ENCODE measurements around the gene SRRM1.
A peak's percentile ranks its signal among the peaks of the same experiment; 100 is the strongest.
"Not testable (repeated sequence)": the region's sequence is repeated elsewhere in the genome, so short reads cannot be mapped to it uniquely, and the experiment has no call there.

Gene SRRM1

GRCh38 chr1:24648919-24649318 lies 5.8 kb downstream of the SRRM1 start:
- DNase-seq (ENCODE audit: low read depth), result no peak

DNA sequence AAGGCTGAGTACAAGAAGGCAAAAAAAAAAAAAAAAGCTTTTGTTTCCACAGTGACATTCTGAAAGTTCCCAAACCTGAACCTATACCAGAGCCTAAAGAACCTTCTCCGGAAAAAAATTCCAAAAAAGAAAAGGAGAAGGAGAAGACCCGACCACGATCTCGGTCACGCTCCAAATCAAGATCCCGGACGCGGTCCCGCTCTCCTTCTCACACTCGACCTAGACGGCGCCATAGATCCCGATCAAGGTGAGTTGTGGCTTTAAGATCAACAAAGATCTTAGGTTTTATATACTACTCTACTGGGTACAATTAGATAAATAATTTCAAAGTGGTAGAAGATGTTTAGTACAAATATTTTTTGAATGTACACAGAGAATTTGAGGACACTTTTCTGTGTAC lies 9.3 kb downstream of the SRRM1 start:
- no peak for DNase-seq (ENCODE audit: low read depth)

DNA sequence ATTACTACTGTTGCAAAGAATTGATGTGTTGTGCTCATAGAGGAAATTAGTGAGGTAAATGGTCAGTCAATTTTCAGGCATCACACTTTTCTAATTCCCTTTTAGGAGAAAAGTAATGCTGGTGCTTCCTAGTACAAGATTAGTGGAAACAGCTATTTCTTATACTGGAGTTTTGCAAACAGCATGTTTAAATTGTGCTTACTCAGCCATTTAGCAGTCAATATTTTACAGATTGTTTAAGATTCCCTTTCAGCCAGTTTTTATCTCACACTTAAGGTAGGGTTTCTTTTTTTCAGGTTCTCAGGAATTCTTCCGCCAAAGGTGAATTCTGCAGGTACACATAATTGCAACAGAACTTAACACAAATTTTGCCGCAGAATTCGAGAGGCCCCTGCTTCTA lies 10.9 kb downstream of the SRRM1 start:
- no peak for DNase-seq (ENCODE audit: low read depth)

DNA sequence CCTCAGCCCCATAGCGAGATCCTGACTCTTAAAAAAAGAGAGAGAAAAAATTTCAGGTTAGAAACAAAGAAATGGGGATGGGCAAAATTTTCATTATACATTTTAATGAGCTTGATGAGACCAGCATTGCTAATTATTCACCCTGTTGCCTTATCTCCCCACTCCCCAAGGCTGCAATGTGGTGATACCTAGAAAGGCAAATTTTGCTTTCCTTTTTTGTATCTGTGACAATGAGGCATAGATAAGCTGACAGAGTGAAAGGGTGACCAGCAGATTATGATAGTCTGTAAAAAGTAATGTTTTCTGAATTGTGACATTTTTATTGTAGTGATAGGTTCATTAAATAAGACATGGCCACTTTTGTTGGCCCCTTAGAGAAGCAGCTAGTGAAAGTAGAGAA lies 12.9 kb downstream of the SRRM1 start:
- DNase-seq (ENCODE audit: low read depth), result no peak

- no peak for DNase-seq (ENCODE audit: low read depth)
These were observed 14.7 kb downstream of the SRRM1 start for GRCh38 chr1:24657781-24658180.

DNA sequence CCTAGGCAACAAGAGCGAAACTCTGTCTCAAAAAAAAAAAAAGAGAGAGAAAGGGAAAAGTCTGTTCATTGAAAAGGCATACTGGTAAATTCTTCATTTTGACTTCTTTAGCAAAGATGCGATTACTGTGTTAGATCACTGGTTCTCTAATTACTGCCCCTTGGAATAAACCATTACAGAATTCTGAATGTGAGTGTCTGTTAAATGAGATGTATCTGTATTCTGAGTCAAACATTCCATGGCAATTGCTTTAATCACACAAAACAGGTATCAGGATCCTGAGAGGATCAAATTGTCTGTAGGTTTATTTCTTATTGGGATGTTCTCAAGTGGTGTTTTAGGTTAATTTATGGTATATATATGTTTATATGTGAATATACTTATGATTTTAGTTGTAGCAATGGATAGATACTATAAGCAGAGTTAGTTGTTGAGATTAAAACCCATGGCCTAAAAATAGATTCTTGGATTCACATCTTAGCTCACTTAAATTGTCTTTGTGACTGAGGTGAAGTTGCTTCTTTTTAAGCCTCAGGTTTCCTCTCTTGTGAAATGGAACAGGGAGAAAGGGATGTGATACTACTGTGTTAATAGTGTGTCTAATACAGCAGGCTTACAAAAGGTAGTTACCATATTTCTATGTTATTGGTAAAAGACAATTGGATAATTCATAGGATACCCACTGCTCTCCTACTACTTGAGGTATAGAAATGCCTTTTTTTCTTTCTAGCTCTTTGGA lies 16.2 kb downstream of the SRRM1 start:
- DNase-seq (ENCODE audit: low read depth), result no peak

DNA sequence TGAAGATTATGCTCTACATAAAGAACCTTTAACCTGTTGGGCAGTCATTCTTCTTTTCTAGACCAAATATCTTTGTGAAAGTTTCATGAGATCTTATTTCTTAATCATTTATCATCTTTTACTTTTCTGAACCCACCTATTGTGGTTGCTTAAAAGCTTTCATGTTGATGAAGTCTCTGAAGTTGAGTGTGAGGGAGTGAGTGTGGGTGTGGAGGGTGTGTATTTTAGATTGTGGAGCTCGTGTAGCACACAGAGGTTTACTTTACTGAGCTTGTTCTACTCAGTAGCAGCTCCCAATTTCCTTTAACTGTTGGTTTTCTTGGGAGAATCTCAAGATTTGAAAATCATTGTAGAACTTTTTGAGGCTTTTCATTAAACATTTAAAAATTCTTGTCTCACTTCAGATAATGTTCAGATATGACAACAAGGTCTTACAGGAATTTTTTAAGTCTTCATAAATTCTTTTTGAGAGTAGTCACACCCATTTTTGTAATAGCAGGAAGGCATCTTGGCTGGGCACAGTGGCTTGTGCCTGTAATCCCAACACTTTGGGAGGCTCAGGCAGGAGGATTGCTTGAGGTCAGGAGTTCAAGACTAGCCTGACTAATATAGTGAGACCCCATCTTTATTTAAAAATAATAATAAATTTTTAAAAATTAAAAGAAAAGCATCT lies 17.0 kb downstream of the SRRM1 start:
- DNase-seq (ENCODE audit: low read depth), result no peak

DNA sequence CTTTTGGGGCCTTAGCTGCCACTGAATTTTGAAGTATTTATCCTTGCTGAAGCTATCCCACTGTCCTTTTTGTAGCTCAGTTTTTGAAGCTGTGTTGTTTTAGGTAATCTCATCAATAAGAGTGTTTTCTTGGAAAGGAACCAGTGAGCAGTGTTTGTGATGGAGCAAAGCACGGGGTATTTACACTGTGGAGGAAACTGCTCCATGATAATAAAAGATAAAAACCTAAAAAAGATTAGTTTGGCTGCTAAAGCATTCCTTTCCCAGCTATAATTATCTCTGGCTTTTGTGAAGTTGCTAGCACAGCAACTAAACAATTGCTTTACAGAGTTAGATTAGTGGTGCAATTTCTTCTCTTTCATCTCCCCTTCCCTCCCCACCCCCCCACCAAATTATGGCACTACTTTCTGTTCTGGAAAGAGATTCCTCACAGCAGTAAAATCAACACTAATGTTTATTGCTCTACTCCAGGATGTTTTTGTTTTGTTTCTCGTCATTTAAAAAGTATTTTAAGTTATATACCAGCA lies 21.5 kb downstream of the SRRM1 start:
- no peak for DNase-seq (ENCODE audit: low read depth)

DNA sequence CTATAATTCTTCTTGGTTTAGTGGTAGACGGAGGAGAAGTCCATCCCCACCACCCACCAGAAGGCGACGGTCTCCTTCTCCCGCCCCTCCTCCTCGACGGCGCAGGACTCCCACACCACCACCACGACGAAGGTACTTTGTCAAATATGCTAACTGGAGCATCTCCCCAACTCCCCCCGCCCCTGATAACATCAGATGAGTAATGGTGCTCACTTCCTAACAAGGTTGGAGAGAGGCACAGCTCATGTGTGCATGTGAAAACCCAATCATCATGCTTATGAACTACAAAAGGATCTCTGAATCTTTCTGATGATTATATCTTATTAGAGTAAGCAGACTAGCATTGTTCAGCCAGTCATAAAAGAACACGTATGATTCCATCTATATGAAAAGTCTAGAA lies 23.7 kb downstream of the SRRM1 start:
- DNase-seq (ENCODE audit: low read depth), result no peak

- DNase-seq (ENCODE audit: low read depth), result not testable (repeated sequence)
These were observed 28.3 kb downstream of the SRRM1 start for GRCh38 chr1:24671372-24671771.

DNA sequence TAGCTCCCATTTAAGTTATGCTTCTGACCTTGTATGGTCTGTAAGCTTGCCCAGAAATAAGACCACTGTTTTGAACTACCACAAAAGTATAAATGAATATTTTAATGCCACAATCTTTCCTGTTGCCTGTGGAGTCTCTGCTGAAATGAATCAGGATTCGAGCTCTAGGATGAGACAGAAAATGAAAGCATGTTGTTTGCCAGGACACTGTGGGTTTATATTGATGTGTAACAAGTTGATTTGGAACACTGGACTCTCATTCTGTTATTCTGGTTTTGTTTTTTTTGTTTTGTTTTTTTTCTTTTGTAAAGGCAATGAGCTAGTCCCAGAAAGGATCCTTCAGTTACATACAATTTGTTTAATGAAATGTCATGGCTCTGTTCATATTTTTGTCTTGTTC lies 29.6 kb downstream of the SRRM1 start:
- DNase-seq (ENCODE audit: low read depth), result not testable (repeated sequence)

- no peak for DNase-seq (ENCODE audit: low read depth)
These were observed 30.2 kb downstream of the SRRM1 start for GRCh38 chr1:24673341-24673740.

DNA sequence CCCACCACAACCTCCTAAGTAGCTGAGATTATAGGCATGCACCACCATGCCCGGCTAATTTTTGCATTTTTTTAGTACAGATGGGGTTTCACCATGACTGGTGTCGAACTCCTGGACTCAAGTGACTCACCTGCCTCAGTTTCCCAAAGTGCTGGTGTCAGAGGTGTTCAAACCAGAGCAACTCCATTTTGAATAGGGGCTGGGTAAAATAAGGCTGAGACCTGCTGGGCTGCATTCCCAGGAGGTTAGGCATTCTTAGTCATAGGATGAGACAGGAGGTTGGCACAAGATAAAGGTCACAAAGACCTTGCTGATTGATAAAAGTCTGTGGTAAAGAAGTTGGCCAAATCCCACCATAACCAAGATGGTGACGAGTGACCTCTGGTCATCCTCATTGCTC lies 35.3 kb downstream of the SRRM1 start:
- not testable (repeated sequence) for DNase-seq (ENCODE audit: low read depth)

- DNase-seq (ENCODE audit: low read depth), result no peak
These were observed 36.6 kb downstream of the SRRM1 start for GRCh38 chr1:24679725-24680124.

DNA sequence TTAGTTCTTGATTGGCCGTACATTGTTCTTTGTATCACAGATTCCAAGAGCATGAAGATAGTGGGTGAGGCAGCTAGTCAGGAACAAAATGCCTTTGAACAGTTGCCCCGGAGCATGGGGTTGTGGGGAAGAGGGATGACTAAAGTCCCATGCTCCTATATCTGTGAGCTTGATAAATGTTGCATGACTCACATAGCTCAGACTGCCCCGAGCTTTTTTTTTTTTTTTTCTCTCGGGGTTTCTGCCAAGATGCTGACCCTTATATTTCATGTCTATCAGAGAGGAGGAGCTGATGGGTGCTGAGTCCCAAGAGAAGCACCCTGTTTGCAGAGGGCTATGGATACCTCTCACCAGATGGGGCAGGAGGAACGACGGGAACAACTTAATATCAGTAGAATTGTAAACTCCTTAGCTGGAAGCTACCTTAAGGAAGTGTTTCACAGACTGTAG lies 40.6 kb downstream of the SRRM1 start:
- DNase-seq (ENCODE audit: low read depth), result no peak

- DNase-seq (ENCODE audit: low read depth), result no peak
These were observed 44.9 kb downstream of the SRRM1 start for GRCh38 chr1:24688033-24688432.

DNA sequence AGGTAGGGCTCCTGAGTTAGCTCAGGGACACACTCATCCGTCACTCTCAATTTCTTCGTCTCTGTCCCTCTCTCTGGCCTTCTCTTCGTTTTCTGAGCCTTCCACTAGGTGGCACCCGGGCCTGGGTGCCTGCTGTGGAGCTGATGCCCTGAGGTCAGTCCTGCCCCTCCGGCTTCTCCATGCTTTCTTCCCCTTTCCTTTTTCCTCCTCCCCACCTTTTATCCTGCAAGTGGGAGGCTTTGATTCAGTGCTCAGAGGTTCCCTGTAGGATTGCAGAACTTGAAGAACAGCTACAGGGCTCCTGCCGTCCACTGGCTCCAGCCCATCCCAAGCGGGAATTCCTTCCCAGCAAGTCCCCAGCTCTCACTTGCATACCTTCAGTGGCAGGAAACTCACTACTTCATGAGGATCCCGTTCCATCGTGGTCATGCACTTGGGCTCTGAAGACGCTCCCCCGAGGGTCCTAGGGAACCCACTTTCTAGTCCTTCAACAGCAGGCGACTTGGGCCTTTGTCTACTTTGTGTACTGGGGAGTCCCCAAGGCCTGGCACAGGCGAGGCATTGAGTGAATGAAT lies 45.6 kb downstream of the SRRM1 start:
- DNase-seq (ENCODE audit: low read depth), result peak; percentile 34

- no peak for DNase-seq (ENCODE audit: low read depth)
These were observed 47.9 kb downstream of the SRRM1 start for GRCh38 chr1:24691051-24691450.

DNA sequence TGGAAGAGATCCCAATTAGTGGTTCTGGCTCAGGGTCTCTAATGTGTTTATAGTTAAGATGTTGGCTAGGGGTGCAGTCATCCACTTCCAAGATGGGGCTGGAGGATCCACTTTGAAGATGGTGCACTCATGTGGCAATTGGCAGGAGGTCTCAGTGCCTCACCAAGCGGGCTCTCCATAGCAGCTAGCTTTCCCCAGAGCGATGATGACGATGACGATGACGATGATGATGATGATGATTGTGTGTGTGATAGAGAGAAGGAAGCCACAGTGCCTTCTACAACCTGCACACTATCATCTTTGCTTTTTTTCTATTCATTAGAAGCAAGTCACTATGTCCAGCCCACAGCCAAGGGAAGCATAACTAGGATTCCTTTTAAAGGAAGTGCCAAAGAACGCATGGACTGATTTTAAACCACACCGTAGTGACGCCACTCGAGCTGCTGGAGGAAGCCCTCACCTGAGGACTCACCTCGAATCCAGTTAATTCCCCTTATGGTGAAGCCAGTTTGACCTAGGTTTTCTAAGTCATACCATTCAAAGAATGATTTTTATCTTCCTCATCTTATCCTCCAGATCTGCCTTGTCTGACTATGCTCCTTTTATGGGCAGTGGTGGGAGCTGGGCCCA lies 49.4 kb downstream of the SRRM1 start:
- no peak for DNase-seq (ENCODE audit: low read depth)

DNA sequence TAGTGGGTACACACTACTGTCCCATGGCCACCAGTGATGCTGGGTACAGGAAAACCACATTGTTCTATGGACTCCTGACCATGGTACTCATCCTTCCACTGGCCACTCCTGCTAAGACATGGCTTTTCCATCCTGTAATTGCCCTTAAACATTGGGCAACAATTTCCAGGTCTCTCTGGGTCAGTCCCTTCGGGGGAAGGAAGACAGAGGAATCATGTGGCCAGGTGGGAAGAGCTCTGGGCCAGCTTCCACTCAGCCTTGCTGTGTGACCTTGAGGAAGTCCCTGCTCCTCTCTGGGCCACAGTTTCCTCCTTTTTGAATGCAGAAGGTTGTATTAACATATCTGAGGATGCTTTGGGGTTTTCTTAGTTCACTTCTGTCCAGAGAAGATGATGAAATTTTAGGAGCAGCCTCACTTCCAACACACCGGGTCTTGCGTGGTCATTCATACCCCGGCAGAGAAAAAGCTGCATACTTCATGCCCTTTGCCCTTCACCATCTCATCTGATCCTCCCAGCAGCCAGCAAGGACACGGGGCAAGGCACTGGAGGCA lies 50.8 kb downstream of the SRRM1 start:
- DNase-seq (ENCODE audit: low read depth), result no peak

DNA sequence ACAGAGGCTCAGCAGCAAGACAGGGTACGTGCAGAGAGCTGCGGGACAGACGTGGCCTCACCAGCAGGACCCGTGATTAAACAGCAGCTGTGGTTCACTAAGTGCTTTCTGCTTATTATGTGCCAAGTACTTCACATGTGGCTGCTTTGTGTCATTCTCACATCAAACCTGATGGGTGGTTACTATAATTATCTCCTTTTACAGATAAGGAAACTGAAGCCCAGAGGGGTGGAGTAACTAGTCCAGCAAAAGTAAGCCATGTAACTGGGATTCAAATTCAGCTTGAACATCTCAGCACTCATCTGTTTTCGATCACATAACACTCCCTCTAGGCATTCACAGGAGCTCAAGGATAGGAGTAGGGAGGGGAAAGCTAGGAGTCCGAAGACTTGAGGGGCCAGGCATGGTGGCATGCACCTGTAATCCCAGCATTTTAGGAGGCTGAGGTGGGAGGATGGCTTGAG lies 51.3 kb downstream of the SRRM1 start:
- DNase-seq (ENCODE audit: low read depth), result no peak
